ENCODE data around the gene CELF4.

CELF4 gene

DNA sequence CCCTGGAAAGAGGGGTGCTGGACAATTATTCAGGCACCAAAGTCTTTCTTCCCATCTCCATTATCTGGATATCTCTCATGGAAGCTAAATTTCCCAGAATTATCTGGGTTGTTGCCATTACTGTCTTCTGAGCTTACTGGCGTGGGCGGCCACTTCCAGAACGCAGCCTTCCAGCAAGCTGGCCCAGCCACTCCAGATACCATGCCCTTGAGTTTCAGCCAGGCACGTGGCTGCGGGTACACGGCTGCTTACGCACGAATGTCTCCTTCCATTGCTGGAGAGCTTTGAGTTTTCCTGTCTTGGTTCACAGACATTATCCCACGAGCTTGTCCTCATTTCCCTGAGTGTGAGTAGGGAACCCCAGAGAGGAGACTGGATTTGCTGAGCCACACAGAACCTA, 32.7 kb downstream of the CELF4 start:
- FAIRE-seq (no peak), DNase-seq (ENCODE audit: insufficient read length, low spot score) (no peak)

GRCh38 chr18:37529863-37530262, 35.7 kb downstream of the CELF4 start:
- no peak for FAIRE-seq
- DNase-seq (ENCODE audit: insufficient read length, low spot score): no peak

DNA sequence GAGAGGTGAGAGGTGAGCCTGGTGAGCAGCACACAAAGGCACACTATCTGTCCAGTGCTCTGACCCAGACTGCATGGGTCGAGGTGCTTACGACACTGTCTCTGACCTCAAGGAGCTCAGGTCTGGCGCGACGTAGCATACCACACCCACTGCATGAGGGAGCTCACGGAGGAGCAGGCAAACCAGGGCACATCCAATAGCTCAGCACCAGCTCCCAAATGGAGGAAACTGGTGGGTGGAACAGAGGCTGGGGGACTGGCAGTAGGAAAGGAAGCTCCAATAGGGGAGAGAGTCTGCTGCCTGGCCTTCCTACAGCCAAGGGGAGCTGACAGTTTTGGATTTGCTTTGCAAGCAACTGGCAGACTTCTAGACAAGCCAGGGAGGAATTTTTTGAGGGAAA, 36.3 kb downstream of the CELF4 start:
- FAIRE-seq: no peak

DNA sequence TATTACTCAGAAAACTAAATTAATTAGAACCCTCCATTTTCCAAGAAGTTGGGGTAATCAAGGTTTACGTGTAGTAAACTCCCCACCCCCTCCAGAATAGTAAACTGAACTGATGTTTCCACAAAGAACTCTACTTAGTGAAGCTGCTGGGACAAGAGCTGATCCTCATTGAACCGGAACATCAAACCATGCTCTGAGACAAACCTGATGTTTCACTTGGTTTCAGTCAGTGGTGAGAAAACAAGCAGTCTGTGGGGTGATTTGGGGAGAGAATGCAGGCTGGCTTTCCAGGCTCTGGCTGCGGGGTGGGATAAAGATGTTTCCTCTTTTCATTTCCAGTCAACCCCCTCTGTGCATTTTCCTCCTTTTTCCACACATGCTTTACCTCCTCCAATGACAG, 38.2 kb downstream of the CELF4 start:
- no peak for FAIRE-seq

More for the DNA sequence above, 36.3 kb downstream of the CELF4 start:
- no peak for DNase-seq (ENCODE audit: insufficient read length, low spot score)

GRCh38 chr18:37525262-37525585, 40.4 kb downstream of the CELF4 start:
- DNase-seq (ENCODE audit: insufficient read length, low spot score) (no peak), FAIRE-seq (no peak)

More for the DNA sequence above, 38.2 kb downstream of the CELF4 start:
- DNase-seq (ENCODE audit: insufficient read length, low spot score): no peak

GRCh38 chr18:37524498-37525261, 40.9 kb downstream of the CELF4 start:
- DNase-seq (ENCODE audit: insufficient read length, low spot score) (no peak), FAIRE-seq (no peak)

- FAIRE-seq (no peak), DNase-seq (ENCODE audit: insufficient read length, low spot score) (no peak)
Measured at GRCh38 chr18:37524139-37524497, 41.5 kb downstream of the CELF4 start.

DNA sequence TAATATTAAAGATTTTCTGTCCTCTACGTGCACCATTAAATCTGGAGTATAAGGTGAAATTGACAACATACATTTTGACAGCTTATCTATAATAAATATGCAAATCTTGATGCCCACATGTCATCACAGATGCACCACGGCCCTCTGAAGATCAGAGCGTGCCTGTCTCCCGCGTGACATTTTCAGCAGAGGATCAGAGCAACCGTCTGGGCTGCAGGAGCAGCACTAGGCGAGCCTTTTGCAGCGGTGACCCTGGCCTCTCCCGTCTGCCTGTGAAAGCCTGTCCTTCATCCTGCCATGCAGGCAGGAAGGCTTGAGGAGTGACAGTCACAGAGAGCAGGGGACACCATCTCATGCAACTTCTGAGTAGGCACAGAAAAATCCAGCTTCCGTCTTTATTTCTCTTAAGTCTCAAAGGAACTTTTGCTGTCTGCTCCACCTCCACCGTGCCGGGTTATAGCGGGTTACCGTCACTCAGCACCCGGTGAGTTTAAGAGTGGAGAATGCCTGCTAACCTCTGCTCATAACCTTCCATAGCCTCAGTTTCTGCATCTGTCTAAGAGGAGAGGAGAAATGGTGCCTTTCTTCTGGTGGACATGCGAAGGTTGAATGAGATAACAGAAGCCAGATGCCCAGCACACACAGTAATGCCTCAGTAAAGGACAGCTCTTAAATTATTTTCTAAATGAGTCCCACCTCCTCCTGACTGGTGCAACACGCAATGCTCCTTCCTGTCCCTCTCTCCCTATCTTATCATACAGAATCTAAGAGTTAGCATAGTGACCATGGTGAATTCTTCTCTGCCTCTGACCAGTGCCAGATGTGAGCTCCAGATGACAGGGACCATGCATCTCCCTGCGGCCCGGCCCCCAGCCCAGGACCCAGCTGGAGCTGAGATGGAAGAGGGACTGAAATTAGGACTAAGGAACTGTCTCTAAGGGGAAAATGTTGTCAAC, 43.8 kb downstream of the CELF4 start:
- FAIRE-seq (no peak), DNase-seq (ENCODE audit: insufficient read length, low spot score) (no peak)

DNA sequence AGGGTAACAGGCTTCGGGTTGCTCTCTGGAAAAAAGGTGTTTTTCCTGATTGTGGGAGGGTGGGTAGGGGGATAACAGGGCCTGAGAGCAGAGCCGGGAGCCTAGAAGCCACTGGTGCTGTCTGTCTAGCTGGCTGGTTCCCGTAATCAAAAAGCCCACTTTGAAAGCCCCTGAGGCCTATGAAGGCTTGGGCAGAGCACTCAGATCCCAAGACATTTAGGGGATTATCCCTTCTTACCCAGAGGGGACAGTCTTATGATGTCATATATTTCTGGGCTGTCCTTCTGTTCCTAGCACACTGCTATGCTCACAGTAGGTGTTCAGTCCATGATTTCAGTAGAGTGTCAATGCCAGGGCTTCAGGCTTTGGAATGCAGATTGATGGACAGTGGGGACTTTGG, 45.1 kb downstream of the CELF4 start:
- FAIRE-seq (no peak), DNase-seq (ENCODE audit: insufficient read length, low spot score) (no peak)

GRCh38 chr18:37519510-37520135, 46.0 kb downstream of the CELF4 start:
- FAIRE-seq (no peak), DNase-seq (ENCODE audit: insufficient read length, low spot score) (no peak)

GRCh38 chr18:37516361-37516853, 49.2 kb downstream of the CELF4 start:
- DNase-seq (ENCODE audit: insufficient read length, low spot score): no peak
- FAIRE-seq: no peak

- no peak for FAIRE-seq
- no peak for DNase-seq (ENCODE audit: insufficient read length, low spot score)
Measured at GRCh38 chr18:37514953-37515352, 50.6 kb downstream of the CELF4 start.

GRCh38 chr18:37512400-37512799, 53.2 kb downstream of the CELF4 start:
- no peak for FAIRE-seq
- no peak for DNase-seq (ENCODE audit: insufficient read length, low spot score)

GRCh38 chr18:37511721-37512298, 53.8 kb downstream of the CELF4 start:
- no peak for FAIRE-seq
- no peak for DNase-seq (ENCODE audit: insufficient read length, low spot score)

- no peak for FAIRE-seq
- DNase-seq (ENCODE audit: insufficient read length, low spot score): no peak
Measured at GRCh38 chr18:37509600-37509999, 56.0 kb downstream of the CELF4 start.

DNA sequence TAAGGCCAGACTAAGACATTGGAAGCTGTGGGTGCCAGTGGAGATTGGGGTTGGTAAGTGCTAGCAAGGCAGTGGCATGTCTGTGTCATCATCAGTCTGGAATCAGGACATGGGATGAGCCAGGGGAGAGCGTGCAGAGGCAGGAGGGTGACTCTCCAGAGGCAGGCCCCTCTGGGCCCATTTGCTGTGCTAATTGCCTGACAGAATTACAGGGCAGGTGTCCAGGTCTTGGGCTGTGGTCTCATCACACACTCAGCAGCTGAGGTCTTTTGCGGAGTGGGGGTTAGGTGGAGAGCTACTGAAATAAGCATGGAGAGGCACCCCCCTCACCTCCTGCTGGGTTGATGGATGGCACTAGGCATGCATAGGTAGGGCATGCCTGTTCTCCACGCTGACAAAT, 57.4 kb downstream of the CELF4 start:
- no peak for DNase-seq (ENCODE audit: insufficient read length, low spot score)
- FAIRE-seq: no peak

DNA sequence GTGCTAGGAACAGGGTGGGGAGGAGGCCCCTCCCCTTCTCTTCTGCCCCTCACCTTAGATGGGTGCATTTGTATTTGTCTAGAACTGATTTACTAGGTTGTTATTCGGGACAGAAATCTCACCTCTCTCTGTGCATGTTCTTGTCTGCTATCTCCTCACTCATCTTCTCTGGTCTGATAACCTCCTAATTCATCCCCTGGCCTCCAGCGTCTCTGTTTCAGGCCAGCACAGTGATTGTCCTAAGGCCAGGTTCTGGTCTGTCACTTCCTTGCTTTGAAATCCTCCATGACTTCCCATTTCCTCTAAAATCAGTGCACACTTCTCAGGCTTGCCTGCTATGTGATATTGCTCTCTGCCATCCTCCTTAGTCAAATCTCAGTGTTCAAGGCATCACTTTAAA, 58.4 kb downstream of the CELF4 start:
- DNase-seq (ENCODE audit: insufficient read length, low spot score) (no peak), FAIRE-seq (no peak)

- FAIRE-seq: no peak
Measured at GRCh38 chr18:37506001-37506400, 59.6 kb downstream of the CELF4 start.

DNA sequence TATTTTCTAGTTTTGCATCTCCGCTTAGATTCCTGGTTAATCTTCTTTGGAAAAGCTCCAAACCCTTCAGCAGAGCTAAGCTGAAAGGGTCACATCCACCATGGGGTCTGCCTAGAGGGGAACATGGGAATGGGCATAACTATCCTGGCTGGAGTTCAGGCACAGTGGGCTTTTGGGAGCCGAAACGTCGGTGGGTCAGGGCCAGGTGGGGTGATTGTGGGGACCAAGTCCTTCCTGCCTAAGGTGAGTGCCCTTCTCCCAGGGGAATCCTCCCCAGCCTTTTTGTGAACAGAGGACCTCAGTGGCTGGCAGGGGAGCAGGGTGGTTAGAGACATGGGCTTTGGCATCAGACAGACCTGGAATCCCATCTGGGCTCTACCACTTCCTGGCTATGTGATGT, 60.3 kb downstream of the CELF4 start:
- DNase-seq (ENCODE audit: insufficient read length, low spot score): no peak
- no peak for FAIRE-seq

More at GRCh38 chr18:37506001-37506400, 59.6 kb downstream of the CELF4 start:
- no peak for DNase-seq (ENCODE audit: insufficient read length, low spot score)

GRCh38 chr18:37502601-37503000, 63.0 kb downstream of the CELF4 start:
- FAIRE-seq (no peak), DNase-seq (ENCODE audit: insufficient read length, low spot score) (no peak)

GRCh38 chr18:37502036-37502435, 63.6 kb downstream of the CELF4 start:
- no peak for DNase-seq (ENCODE audit: insufficient read length, low spot score)
- no peak for FAIRE-seq
